K562 (cell line): ENCODE data around the gene MYPN.

Experiments used
- ADNP ChIP-seq: fragments of 200-800 bp; sonication (Bioruptor generic); IDR thresholded peaks from 2 replicates; pipeline ENCODE4 v1.6.1; 2016; ENCODE audit warnings: missing genetic modification characterization, missing compliant biosample characterization
- CHD1 ChIP-seq: fragments of 200-600 bp; sonication (generic); IDR thresholded peaks from one replicate; pipeline ENCODE4 v1.6.1; 2012; ENCODE audit warnings: mild to moderate bottlenecking, moderate library complexity, low read length, inconsistent platforms
- EP300 ChIP-seq: IDR thresholded peaks from 2 replicates; pipeline ENCODE4 v1.6.1; 2012; ENCODE audit warnings: low read length, improper control_type of control experiment
- FIP1L1 ChIP-seq: fragments of 200-400 bp; formaldehyde crosslinking; IDR thresholded peaks from 2 replicates; pipeline ENCODE4 v1.6.1; 2018; ENCODE audit warnings: mild to moderate bottlenecking, low read depth, low read length; ENCODE audit not compliant: poor library complexity, severe bottlenecking
- GABPB1 ChIP-seq: sonication (generic); formaldehyde crosslinking; IDR thresholded peaks from 2 replicates; pipeline ENCODE4 v1.8.0; 2022; ENCODE audit warnings: mild to moderate bottlenecking, missing genetic modification reagents
- MYBL2 ChIP-seq, 2 experiments: fragments of 450-650 bp in 1 of 2; sonication (generic) in 1 of 2; formaldehyde crosslinking in 1 of 2; IDR thresholded peaks; 2 replicates each; pipeline versions ENCODE4 v1.6.1 to v1.8.1; 2017 to 2022; ENCODE audit warnings: borderline replicate concordance in 1 of 2, inconsistent platforms in 1 of 2, low read depth in 1 of 2, mild to moderate bottlenecking in 1 of 2, missing genetic modification reagents in 1 of 2, moderate library complexity in 1 of 2
- POLR2A ChIP-seq: fragments of 450-650 bp; conservative IDR thresholded peaks from 2 replicates; pipeline ENCODE4 v1.6.1; 2016
- SIN3A ChIP-seq, 2 experiments: fragments of 150-350 bp in 1 of 2; IDR thresholded peaks; 2 replicates each; pipeline ENCODE4 v1.6.1; 2011 to 2016; ENCODE audit warnings: borderline replicate concordance in 2 of 2, low read depth in 2 of 2, low read length in 2 of 2, mild to moderate bottlenecking in 2 of 2, moderate library complexity in 2 of 2; ENCODE audit not compliant: control insufficient read depth in 1 of 2
- SMARCA4 ChIP-seq: fragments of 450-650 bp; IDR thresholded peaks from 2 replicates; pipeline ENCODE4 v1.6.1; 2016
- TCF7L2 ChIP-seq: fragments of 150-350 bp; IDR thresholded peaks from 2 replicates; pipeline ENCODE4 v1.6.1; 2016; ENCODE audit warnings: low read depth, mild to moderate bottlenecking, low read length, moderate library complexity
- ZNF134 ChIP-seq: fragments of 250-450 bp; sonication (Bioruptor Pico); conservative IDR thresholded peaks from 2 replicates; pipeline ENCODE4 v1.4.0; 2020
- TF ChIP-seq, protein P1 (sequence below): sonication (generic); formaldehyde crosslinking; IDR thresholded peaks from 2 replicates; pipeline ENCODE4 v1.8.0; 2022; ENCODE audit warnings: missing genetic modification reagents, mild to moderate bottlenecking, borderline replicate concordance
- TF ChIP-seq, protein P2 (sequence below), 2 experiments: fragments of 450-650 bp; conservative IDR thresholded peaks; 2 replicates each; pipeline ENCODE4 v1.6.1; 2017; ENCODE audit warnings: mild to moderate bottlenecking in 2 of 2, moderate library complexity in 2 of 2

DNA sequence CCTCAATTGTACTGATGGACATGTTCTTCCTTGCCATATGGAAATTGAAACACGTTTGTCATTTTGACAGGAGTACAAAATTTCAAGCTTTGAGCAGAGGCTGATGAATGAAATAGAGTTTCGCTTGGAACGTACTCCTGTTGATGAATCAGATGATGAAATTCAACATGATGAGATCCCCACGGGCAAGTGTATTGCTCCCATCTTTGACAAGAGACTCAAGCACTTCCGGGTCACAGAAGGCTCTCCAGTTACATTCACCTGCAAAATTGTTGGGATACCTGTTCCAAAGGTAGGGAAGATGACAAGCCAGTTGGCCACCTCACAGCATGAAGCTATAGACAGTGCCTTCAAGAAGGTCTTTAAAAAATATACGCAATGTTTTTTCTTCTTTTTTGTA, 79.5 kb downstream of the MYPN start:
- no peak for TF ChIP-seq ZNF134
- no peak for TF ChIP-seq POLR2A
- TF ChIP-seq MYBL2 (IDR thresholded peaks at IDR 0.05; ENCODE audit: low read depth): no peak
- no peak for TF ChIP-seq MYBL2 (CRISPR knock-in tag; IDR thresholded peaks at IDR 0.05; ENCODE audit: borderline replicate concordance)
- no peak for TF ChIP-seq CHD1
- no peak for TF ChIP-seq TCF7L2
- no peak for TF ChIP-seq ADNP (tag)
- TF ChIP-seq EP300: no peak
- no peak for TF ChIP-seq SMARCA4
- TF ChIP-seq, protein P1, sequence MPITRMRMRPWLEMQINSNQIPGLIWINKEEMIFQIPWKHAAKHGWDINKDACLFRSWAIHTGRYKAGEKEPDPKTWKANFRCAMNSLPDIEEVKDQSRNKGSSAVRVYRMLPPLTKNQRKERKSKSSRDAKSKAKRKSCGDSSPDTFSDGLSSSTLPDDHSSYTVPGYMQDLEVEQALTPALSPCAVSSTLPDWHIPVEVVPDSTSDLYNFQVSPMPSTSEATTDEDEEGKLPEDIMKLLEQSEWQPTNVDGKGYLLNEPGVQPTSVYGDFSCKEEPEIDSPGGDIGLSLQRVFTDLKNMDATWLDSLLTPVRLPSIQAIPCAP: no peak
- no peak for TF ChIP-seq FIP1L1
- no peak for TF ChIP-seq GABPB1
- TF ChIP-seq SIN3A (IDR thresholded peaks at IDR 0.05; ENCODE audit: borderline replicate concordance in 2 of 2, control insufficient read depth in 1 of 2, low read depth in 2 of 2, low read length in 2 of 2): no peak
- TF ChIP-seq, protein P2, sequence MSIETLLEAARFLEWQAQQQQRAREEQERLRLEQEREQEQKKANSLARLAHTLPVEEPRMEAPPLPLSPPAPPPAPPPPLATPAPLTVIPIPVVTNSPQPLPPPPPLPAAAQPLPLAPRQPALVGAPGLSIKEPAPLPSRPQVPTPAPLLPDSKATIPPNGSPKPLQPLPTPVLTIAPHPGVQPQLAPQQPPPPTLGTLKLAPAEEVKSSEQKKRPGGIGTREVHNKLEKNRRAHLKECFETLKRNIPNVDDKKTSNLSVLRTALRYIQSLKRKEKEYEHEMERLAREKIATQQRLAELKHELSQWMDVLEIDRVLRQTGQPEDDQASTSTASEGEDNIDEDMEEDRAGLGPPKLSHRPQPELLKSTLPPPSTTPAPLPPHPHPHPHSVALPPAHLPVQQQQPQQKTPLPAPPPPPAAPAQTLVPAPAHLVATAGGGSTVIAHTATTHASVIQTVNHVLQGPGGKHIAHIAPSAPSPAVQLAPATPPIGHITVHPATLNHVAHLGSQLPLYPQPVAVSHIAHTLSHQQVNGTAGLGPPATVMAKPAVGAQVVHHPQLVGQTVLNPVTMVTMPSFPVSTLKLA (conservative IDR thresholded peaks at IDR 0.05): no peak
